GM12878 (cell line): ENCODE measurements around the gene FGD3. TPM values are rescaled to one million over a fixed set of nuclear protein-coding genes. Genes with fewer than 3 reads are reported as not detected.

ENCODE experiments used
- CHD1 ChIP-seq: IDR thresholded peaks from 2 replicates; pipeline ENCODE4 v1.6.1; 2012; ENCODE audit warnings: low read depth, low read length, improper control_type of control experiment
- CHD4 ChIP-seq: fragments of 200-600 bp; sonication (generic); IDR thresholded peaks from 2 replicates; pipeline ENCODE4 v1.6.1; 2016; ENCODE audit warnings: mild to moderate bottlenecking
- CUX1 ChIP-seq: IDR thresholded peaks from 2 replicates; pipeline ENCODE4 v1.6.1; 2012; ENCODE audit warnings: improper control_type of control experiment, low read depth, low read length; ENCODE audit not compliant: insufficient replicate concordance
- IRF4 ChIP-seq: IDR thresholded peaks from 2 replicates; pipeline ENCODE4 v1.6.1; 2011; ENCODE audit warnings: low read depth, low read length
- NR2C1 ChIP-seq: fragments of 450-650 bp; IDR thresholded peaks from 2 replicates; pipeline ENCODE4 v1.6.1; 2017; ENCODE audit warnings: antibody characterized with exemption, mild to moderate bottlenecking, moderate library complexity
- NR2C2 ChIP-seq: IDR thresholded peaks from 2 replicates; pipeline ENCODE4 v1.6.1; 2011; ENCODE audit warnings: borderline replicate concordance, low read depth; ENCODE audit not compliant: control insufficient read depth, insufficient read length
- NR2F1 ChIP-seq: fragments of 450-650 bp; conservative IDR thresholded peaks from 2 replicates; pipeline ENCODE4 v1.6.1; 2017; ENCODE audit warnings: mild to moderate bottlenecking
- NRF1 ChIP-seq: conservative IDR thresholded peaks from 2 replicates; pipeline ENCODE4 v1.6.1; 2011; ENCODE audit warnings: mild to moderate bottlenecking, low read depth, low read length, improper control_type of control experiment
- RAD51 ChIP-seq: fragments of 450-650 bp; IDR thresholded peaks from 2 replicates; pipeline ENCODE4 v1.6.1; 2016; ENCODE audit warnings: moderate library complexity, mild to moderate bottlenecking, inconsistent platforms
- SKIL ChIP-seq: fragments of 450-650 bp; IDR thresholded peaks from 2 replicates; pipeline ENCODE4 v1.6.1; 2017; ENCODE audit warnings: mild to moderate bottlenecking, low read depth, inconsistent platforms; ENCODE audit not compliant: poor library complexity, severe bottlenecking
- SMAD5 ChIP-seq: IDR thresholded peaks from 2 replicates; pipeline ENCODE4 v1.6.1; 2016; ENCODE audit warnings: antibody characterized with exemption, low read depth
- polyA plus RNA-seq, 11 experiments: library from polyadenylated mRNA; depleted of rRNA in 4 of 11; unstranded in 6 of 11; stranded (reverse) in 5 of 11; fragments of >200 nt; fragmentation: Nextera tagmentation in 4 of 11; fragmentation: Illumina TruSeq in 1 of 11; extraction: Ambion mirVana in 4 of 11; extraction: Trizol in 1 of 11; gene quantifications; 1 replicate in 1 of 11; 2 replicates in 10 of 11; pipeline versions ENCODE4 v1.2.1 to v1.2.3, GENCODE V29; 2011 to 2016; ENCODE audit warnings: inconsistent platforms in 2 of 11, missing spikeins in 2 of 11, low read depth in 1 of 11
- total RNA-seq, 4 experiments: library from RNA; depleted of rRNA in 3 of 4; stranded (reverse); fragments of >200 nt in 3 of 4; fragmentation: Illumina TruSeq in 1 of 4; extraction: Trizol in 1 of 4; gene quantifications; 2 replicates each; pipeline versions ENCODE4 v1.2.1 to v1.2.3, GENCODE V29; 2013 to 2021
- TF ChIP-seq, protein P1 (sequence below): fragments of 450-650 bp; IDR thresholded peaks from 2 replicates; pipeline ENCODE4 v1.6.1; 2018; ENCODE audit warnings: borderline replicate concordance, mild to moderate bottlenecking; ENCODE audit not compliant: partially characterized antibody
- TF ChIP-seq, protein P2 (sequence below), 3 experiments: IDR thresholded peaks in 2 of 3; conservative IDR thresholded peaks in 1 of 3; 2 replicates each; pipeline ENCODE4 v1.5.1; 2011; ENCODE audit warnings: low read depth in 3 of 3, low read length in 3 of 3, mild to moderate bottlenecking in 3 of 3, control low read depth in 2 of 3, moderate library complexity in 2 of 3, inconsistent platforms in 1 of 3, mixed read lengths in 1 of 3; ENCODE audit not compliant: control insufficient read depth in 2 of 3, insufficient read depth in 1 of 3; ENCODE audit errors: extremely low read depth in 1 of 3

FGD3 gene
- total and polyA plus RNA-seq, 10 of the 15 experiments (the other 5 are each of a cell fraction or from before 2014, with no cell fraction given): 0.26 to 18.1 (median 12.4) TPM

DNA sequence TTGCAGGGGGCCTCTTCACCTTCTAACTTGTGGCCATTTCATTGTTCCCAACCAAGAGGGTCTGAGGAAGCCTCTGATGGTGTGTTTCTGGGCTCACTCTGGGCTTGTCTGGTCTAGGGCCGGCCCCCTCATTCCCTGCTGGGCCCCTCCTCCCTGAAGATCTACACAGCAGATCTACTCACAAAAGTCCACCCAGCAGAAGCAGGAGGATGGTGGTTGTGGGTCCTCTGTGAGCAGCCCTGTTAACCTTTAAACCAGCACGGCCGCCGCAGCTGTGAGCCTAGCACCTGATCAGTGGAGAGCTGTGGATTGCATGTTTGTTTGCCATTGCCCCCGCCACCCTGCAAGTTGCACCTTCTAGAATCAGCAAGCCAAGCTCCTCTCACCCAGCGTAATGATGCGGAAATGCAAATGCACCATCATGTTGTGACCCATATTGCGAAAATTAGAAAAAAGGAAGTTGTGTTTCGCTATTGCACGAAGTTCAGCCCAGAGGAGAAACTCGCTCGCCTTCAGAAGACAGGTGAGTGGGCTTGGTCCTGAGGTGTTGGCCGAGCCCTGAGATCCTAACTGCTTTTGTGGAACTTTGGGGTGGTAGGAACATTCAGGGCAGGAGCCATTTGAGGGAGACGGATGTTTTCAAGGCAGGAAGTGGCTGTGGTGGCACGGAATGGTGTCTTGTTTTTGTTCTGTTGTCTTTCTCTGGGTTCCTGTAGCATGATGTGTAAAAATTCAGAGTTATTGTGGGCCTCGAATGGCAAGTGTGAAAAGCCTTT, 16.7 kb downstream of the FGD3 start (continued):
- TF ChIP-seq, protein P1, sequence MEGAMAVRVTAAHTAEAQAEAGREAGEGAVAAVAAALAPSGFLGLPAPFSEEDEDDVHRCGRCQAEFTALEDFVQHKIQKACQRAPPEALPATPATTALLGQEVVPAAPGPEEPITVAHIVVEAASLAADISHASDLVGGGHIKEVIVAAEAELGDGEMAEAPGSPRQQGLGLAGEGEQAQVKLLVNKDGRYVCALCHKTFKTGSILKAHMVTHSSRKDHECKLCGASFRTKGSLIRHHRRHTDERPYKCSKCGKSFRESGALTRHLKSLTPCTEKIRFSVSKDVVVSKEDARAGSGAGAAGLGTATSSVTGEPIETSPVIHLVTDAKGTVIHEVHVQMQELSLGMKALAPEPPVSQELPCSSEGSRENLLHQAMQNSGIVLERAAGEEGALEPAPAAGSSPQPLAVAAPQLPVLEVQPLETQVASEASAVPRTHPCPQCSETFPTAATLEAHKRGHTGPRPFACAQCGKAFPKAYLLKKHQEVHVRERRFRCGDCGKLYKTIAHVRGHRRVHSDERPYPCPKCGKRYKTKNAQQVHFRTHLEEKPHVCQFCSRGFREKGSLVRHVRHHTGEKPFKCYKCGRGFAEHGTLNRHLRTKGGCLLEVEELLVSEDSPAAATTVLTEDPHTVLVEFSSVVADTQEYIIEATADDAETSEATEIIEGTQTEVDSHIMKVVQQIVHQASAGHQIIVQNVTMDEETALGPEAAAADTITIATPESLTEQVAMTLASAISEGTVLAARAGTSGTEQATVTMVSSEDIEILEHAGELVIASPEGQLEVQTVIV: peak; percentile 48
- peak; percentile 46 for TF ChIP-seq SKIL
- peak; percentile 50 for TF ChIP-seq NR2F1
- no peak for TF ChIP-seq RAD51
- no peak for TF ChIP-seq NR2C1
- TF ChIP-seq SMAD5: no peak
- 0 out of 2 replicates have a peak, but pooled peaks have one; percentile 34 for TF ChIP-seq IRF4
- TF ChIP-seq, protein P2, sequence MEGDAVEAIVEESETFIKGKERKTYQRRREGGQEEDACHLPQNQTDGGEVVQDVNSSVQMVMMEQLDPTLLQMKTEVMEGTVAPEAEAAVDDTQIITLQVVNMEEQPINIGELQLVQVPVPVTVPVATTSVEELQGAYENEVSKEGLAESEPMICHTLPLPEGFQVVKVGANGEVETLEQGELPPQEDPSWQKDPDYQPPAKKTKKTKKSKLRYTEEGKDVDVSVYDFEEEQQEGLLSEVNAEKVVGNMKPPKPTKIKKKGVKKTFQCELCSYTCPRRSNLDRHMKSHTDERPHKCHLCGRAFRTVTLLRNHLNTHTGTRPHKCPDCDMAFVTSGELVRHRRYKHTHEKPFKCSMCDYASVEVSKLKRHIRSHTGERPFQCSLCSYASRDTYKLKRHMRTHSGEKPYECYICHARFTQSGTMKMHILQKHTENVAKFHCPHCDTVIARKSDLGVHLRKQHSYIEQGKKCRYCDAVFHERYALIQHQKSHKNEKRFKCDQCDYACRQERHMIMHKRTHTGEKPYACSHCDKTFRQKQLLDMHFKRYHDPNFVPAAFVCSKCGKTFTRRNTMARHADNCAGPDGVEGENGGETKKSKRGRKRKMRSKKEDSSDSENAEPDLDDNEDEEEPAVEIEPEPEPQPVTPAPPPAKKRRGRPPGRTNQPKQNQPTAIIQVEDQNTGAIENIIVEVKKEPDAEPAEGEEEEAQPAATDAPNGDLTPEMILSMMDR (IDR thresholded peaks at IDR 0.05 in 2 of 3, conservative IDR thresholded peaks at IDR 0.05 in 1 of 3; ENCODE audit: control insufficient read depth in 2 of 3, extremely low read depth in 1 of 3, insufficient read depth in 1 of 3, low read depth in 3 of 3, low read length in 3 of 3): no peak
- TF ChIP-seq CUX1: no peak
- no peak for TF ChIP-seq CHD1
- TF ChIP-seq NRF1: no peak
- no peak for TF ChIP-seq CHD4
- TF ChIP-seq NR2C2: no peak
